DND-41 (cell line): ENCODE measurements around the gene KCNG3.

Experiments used
- EZH2 ChIP-seq: IDR thresholded peaks from 3 replicates; pipeline ENCODE4 v1.6.1; 2012; ENCODE audit warnings: borderline replicate concordance, low read depth, mild to moderate bottlenecking, moderate library complexity, low read length, inconsistent platforms; ENCODE audit not compliant: severe bottlenecking
- TF ChIP-seq, protein P1 (sequence below): IDR thresholded peaks from 2 replicates; pipeline ENCODE4 v1.5.1; 2012; ENCODE audit warnings: borderline replicate concordance, low read length, moderate library complexity, mild to moderate bottlenecking; ENCODE audit not compliant: poor library complexity, severe bottlenecking; ENCODE audit errors: extremely low read depth

DNA sequence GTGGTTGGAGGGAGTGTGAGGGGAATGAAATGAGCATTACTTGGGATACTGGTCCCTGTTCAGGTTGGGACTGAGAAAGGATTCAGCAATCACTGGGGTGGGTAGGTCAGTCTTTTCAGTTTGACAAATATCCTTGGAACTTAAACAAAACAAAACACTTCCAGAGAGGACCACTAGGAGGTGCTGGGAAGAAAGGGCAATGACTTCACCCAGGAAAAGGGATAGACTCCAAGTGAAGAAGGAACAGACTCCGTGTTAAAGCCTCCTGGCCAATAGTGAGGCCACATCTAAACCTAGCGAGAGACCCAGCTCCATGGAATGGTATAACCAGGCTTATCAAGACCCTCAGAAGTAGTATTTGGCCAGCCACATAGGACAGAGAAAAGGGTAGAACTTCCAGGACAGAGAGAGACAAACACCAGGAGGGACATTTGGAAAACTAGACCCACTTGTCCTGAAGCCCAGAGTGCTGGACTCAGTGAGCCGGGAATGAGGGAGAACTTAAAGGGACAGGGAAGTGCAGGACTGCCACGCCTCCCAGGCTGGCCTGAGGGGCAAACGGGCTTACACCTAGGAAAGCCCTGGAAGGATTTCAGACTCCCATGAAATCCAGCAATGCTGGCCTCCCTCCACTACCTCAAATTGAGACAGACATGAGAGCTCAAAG is 19.6 kb upstream of the KCNG3 start:
- TF ChIP-seq, protein P1, sequence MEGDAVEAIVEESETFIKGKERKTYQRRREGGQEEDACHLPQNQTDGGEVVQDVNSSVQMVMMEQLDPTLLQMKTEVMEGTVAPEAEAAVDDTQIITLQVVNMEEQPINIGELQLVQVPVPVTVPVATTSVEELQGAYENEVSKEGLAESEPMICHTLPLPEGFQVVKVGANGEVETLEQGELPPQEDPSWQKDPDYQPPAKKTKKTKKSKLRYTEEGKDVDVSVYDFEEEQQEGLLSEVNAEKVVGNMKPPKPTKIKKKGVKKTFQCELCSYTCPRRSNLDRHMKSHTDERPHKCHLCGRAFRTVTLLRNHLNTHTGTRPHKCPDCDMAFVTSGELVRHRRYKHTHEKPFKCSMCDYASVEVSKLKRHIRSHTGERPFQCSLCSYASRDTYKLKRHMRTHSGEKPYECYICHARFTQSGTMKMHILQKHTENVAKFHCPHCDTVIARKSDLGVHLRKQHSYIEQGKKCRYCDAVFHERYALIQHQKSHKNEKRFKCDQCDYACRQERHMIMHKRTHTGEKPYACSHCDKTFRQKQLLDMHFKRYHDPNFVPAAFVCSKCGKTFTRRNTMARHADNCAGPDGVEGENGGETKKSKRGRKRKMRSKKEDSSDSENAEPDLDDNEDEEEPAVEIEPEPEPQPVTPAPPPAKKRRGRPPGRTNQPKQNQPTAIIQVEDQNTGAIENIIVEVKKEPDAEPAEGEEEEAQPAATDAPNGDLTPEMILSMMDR = peak; percentile 70
- no peak for TF ChIP-seq EZH2
